AG04449 (cell line): ENCODE results near the gene SUGCT.
A peak's percentile ranks its signal among the peaks of the same experiment; 100 is the strongest.

Experiments
- CTCF ChIA-PET: fragments of 350-600 bp; formaldehyde crosslinking; extraction: SDS; loops from one replicate; lab custom pipeline; 2021; ENCODE audit warnings: antibody characterized with exemption; lab: Yijun Ruan, JAX
- POLR2A ChIA-PET: fragments of 400-600, 350-600 bp; formaldehyde crosslinking; extraction: SDS; loops from one replicate; lab custom pipeline; 2020; ENCODE audit warnings: antibody characterized with exemption, inconsistent platforms; lab: Yijun Ruan, JAX
- DNase-seq: peaks from one replicate; pipeline ENCODE4 v3.0.0-alpha.2; 2010; ENCODE audit warnings: low read depth, low spot score
- H3K4me3 ChIP-seq: 2 replicates; pipeline ENCODE4 v1.5.1; 2011; ENCODE audit warnings: low read depth, mild to moderate bottlenecking, control low read depth, low read length
- CTCF ChIP-seq: IDR thresholded peaks from one replicate; pipeline ENCODE4 v1.5.1; 2011; ENCODE audit warnings: mild to moderate bottlenecking, moderate library complexity, low read length, control low read depth, inconsistent platforms; ENCODE audit not compliant: insufficient read depth; ENCODE audit errors: missing control alignments

Gene SUGCT

GRCh38 chr7:40299097-40299496, 164.3 kb downstream of the SUGCT start:
- DNase-seq = peak; percentile 62

DNA sequence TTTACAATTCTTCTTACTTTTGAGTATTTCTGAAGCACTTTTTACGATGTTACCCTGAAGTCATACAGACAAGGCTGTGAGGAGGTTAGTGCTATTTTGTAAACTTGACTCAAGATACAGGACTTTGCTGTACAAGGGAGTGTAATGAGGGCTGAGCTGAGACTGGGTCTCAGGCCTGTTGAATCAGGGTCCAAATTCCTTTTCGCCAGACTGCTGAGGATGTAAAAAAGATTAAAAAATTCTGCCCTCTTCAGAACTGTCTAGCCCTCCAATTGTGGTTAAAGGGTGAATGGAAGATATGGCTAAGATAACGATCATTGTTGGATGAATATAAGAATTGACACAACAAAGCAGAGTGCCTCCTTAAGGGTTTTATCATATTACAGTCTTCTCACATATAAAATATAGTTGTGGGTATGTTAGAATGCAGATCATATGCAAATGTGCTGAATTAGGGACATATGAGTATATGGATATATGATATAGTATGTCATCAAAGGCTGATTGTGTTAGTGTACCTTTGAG, 165.4 kb downstream of the SUGCT start:
- H3K4me3 ChIP-seq = no peak overlapping the region
- no peak for DNase-seq
- no peak for TF ChIP-seq CTCF
- POLR2A ChIA-PET = no interaction called here
- CTCF ChIA-PET = interaction anchor here (2.9 kb wide), 1 partner anchor 67 kb away, joined by 9 read pairs; no protein-coding TSS in a partner anchor

More at GRCh38 chr7:40299097-40299496, 164.3 kb downstream of the SUGCT start:
- ChIA-PET POLR2A (interaction anchor here (0.6 kb wide), 1 partner anchor 16 kb away, joined by 3 read pairs; no protein-coding TSS in a partner anchor), CTCF (no interaction called here)
- no peak overlapping the region for H3K4me3 ChIP-seq
- no peak for TF ChIP-seq CTCF

- no peak overlapping the region for H3K4me3 ChIP-seq
- no peak for TF ChIP-seq CTCF
- ChIA-PET CTCF (interaction anchor here (1.4 to 2.9 kb wide), 3 partner anchors 10 to 69 kb away, joined by 4 to 9 read pairs (median 4); no protein-coding TSS in a partner anchor), POLR2A (no interaction called here)
- DNase-seq = no peak
Measured at GRCh38 chr7:40301486-40302068, 166.8 kb downstream of the SUGCT start.

- POLR2A ChIA-PET = no interaction called here
Measured at GRCh38 chr7:40303996-40304395, 169.2 kb downstream of the SUGCT start.

GRCh38 chr7:40305229-40305628, 170.4 kb downstream of the SUGCT start:
- no peak for TF ChIP-seq CTCF
- no peak for DNase-seq
- ChIA-PET POLR2A (no interaction called here), CTCF (no interaction called here)
- H3K4me3 ChIP-seq = no peak overlapping the region

More at GRCh38 chr7:40303996-40304395, 169.2 kb downstream of the SUGCT start:
- CTCF ChIA-PET = no interaction called here
- DNase-seq = no peak
- no peak overlapping the region for H3K4me3 ChIP-seq
- TF ChIP-seq CTCF = no peak

GRCh38 chr7:40306025-40306424, 171.2 kb downstream of the SUGCT start:
- H3K4me3 ChIP-seq = no peak overlapping the region
- CTCF ChIA-PET = no interaction called here
- no peak for TF ChIP-seq CTCF
- POLR2A ChIA-PET = interaction anchor here (0.7 to 1.6 kb wide), 2 partner anchors 92 to 164 kb away, joined by 3 to 5 read pairs; no protein-coding TSS in a partner anchor
- no peak for DNase-seq
